HTERT RPE-1 (cell line): ENCODE data around the gene MRPL40.
"Not testable (repeated sequence)": the region's sequence is repeated elsewhere in the genome, so short reads cannot be mapped to it uniquely, and the experiment has no call there.

ENCODE experiments used
- in situ Hi-C: fragments of 300-500 bp; cut with MboI; formaldehyde crosslinking; loops from 4 replicates; pipeline ENCODE4 v1.14.3; 2020; ENCODE audit warnings: low sequenced_read_pairs

MRPL40 gene

DNA sequence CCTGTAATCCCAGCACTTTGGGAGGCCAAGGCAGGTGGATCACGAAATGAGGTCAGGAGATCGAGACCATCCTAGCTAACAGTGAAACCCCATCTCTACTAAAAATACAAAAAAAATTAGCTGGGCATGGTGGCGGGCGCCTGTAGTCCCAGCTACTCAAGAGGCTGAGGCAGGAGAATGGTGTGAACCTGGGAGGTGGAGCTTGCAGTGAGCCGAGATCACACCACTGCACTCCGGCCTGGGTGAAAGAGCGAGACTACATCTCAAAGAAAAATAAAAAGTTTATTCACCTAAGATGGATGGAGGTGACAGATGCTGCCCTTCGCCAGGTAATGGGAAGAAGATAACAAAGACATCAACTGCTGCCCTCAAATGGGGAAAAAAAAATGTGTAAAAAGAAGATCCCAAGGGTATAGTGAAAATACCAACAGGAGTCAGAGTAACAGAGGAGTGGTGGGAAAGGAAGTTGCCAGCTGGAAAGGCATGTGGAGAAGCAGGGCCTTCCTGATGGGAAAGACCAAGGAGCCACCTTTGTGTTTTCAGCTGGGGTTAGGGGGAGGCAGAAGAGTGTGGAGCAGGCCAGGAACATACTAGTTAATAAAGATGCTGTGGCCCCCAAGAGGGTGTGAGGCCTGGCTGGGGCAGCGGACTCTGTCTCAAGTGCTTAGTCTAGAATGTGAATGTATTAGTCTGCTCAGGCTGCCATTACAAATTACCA, 4.3 kb downstream of the MRPL40 start:
- in situ Hi-C loops: not testable (repeated sequence)

DNA sequence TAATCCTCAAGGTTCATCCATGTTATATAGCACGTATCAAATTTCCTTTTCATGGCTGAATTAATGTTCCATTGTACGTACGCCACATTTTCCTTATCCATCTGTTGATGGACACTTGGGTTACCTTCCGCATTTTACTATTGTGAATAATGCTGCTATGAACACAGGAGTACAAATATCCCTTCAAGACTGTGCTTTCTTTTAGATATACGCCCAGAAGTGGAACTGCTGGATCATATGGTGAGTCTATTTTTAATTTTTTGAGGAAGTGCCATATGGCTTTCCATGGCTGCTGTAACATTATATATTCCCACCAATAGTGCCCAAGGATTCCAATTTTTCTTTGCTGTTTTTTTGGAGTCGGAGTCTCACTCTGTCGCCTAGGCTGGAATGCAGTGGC, 6.0 kb downstream of the MRPL40 start:
- in situ Hi-C loops: no loop called here

DNA sequence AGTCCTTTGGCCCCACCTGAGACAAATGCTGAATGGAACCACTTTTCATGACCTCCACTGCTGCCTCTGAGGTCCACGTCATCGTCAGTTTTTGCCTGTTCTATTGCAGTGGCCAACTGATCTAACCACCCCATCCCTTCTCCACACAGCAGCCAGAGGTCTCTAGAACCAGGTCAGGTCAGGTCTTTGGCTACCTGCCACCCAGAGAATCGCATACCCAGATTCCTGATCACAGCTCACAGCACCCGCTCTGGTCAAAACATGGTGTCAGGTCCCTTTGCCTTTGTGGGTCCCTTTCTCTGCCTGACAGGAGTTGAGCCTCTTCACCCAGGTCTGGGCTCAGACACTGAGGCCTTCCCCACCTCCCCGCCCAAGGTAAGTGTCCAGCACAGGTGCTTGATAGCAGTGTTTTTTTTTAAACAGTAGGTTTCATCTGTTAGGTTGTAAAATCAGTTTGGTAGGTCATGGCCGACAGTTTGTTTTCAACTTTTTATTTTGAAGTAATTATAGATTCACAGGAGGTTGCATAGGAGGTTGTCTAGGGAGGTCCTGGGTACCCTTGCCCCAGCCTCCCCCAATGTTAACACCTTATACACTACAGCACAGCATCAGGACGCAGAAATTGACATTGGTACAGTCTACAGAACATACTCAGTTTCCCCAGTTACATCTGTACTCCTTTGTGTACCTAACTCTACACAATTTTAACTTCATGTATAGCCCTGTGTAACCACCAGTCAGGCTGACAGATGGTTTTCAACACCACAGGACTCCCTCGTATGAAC, 8.3 kb downstream of the MRPL40 start:
- in situ Hi-C loops: no loop called here

DNA sequence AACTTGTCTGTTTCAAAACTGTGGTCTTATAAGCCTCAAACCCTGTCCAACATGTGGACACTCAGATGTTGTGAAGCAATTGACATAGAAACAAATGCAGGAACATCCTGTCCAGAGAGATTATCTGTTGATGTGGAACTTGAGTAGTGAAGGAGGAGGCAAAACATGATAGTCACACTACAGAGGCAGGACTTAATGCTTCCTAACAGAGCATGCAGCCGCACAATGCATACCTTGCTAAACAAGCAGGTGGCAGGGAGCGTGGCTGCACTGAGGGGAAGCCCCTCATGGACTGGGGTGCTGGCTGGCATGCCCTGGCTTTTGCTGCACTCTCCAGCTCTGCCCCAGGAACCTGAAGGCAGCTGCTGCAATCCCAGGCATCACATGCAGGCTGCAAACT, 9.8 kb downstream of the MRPL40 start:
- in situ Hi-C loops: no loop called here

DNA sequence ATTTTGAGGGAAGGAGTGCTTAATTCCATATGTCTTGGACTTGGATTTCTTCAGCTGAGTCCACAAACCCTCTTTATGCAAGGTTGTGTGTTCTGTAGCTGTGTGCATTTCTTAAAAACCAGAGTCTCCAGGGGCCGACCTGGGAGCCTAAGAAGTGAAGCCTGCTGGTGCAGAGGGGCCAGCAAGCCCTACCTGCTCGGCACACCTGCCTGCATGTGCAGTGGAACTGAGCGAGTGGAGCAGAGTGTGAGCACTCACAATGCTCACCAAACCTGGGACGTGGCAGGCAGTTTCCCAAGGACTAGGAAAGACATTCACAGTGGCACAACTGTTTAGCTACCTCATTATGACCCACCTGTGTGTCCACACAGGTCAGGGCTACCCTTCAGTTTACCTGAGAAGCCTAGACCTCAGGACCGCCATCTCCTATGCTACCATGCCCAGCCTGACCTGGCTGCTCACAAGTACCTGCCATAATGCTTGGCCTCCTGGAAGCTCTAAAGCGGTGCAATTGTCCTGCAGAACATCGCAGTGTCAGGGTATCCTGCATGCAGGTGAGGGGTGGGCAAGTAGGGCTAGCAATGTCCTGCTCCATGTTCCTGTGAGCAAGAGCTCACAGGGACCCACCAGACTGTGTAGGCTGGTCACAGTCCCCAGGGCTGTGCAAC, 11.3 kb downstream of the MRPL40 start:
- in situ Hi-C loops: no loop called here

DNA sequence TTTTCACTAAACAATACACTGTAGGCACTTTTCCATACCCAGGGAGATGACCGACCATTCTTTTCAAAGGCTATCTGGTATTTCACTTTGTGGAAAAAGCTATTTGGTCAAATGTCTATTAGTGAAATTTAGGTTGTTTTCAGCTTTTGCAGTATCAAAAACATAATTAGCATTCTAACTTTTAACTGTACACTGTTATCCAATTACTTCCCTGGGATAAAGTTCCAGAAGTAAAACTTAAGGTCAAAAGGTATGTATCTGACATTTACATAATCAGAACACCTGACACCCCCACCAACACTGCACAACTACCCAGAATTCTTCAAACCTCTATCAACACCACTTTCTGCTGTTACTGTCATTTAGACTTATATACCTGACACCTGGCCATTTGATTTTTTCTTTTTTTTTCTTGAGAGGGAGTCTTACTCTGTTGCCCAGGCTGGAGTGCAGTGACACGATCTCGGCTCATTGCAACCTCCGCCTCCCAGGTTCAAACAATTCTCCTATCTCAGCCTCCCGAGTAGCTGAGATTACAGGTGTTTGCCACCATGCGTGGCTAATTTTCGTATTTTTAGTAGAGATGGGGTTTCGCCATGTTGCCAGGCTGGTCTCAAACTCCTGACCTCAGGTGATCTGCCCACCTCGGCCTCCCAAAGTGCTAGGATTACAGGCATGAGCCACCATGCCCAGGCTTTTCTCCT, 13.1 kb downstream of the MRPL40 start:
- in situ Hi-C loops: not testable (repeated sequence)

DNA sequence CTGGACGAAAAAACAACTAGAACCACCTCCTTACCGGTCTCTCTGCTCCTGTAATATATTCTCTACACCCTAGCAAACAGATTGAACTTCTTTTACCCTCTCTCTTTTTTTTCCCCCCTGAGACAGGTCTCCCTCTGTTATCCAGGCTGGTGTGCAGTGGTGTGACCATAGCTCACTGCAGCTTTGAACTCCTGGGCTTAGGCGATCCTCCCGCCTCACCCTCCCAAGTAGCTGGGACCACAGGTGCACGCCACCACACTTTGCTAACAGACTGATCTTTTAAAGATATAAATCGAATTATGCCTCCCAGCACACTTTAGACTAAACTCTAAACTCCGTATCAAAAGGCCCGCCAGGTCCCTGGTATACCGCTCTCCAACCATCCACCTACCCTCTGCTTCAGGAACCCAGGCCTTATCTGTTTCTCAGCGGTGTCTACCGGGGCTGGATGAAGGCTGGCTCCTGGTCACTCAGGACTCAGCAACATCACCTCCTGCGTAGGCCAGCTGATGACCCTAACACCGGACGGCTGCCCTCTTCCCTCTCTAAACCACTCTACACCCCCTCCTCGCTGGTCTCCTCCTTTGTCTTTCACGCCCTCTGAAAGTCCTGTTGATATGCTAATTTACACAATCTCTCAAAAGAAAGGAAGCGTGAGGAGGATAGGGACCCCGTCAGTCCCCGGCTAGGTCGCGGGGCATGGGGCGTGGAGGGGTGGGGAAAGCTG, 14.4 kb downstream of the MRPL40 start:
- in situ Hi-C loops: no loop called here

DNA sequence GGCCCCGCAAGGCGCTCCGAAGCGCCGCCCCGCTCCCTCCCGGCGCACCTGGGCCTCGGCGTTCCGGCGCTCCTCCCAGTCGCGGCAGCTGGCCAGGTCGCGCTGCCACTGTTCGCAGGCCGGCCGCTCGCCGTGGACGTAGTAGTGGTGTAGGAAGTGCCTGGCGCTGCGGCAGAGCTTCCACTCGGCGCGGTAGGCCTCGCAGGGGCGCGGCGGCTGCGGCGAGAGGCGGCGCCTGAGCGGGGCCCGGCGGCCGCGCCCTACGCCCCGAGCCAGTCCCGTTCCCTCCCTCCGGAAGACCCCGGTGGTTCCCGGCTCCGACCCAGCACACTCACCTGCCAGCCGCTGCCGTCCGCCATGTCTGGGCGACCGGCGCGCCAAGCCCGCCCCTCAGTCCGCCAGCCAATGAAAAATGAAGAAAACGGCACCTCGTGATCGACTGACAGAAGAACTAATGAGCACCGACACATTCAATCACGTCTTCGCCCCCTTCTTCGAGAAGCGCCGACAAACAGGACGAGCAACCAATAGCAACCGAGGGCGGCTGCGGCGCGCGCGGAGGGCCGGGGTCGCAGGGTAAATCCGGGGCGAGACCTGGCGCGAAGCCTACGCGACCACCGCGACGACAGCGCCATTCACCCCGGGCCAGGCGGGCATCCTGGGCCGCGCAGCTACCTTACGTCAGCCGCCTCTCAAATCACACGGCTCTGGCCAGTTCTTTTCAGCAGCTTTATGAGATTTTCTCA, 15.2 kb downstream of the MRPL40 start, which contains the start of gene C22orf39:
TSS of gene C22orf39 (minus strand) at position 382 of the 746 bp plus-strand sequence. CDS start at position 359, 23 bp downstream.
- in situ Hi-C loops: no loop called here

DNA sequence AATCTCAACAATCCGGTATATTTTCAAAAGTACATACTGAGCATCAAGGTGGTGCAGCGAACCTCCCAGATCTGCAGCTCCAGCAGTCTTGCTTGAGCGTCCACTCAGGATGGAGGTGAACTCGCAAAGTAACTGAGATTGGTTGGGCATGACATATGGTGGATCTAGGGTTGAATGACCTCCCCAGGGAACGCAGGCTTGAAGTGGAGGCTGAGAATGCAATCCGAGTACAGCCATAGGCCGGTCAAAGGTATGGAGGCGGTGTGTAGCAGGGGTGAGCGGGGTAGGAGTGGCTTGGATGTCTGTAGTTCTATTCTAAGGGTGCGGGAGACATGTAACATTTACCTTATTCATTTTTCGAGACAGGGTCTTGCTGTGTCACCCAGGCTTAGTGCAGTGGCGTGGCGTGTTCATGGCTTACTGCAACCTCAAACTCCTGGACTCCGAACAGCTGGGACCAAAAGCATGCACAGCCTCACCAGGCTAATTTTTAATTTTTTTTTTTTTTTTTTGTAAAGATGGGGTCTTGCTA, 15.8 kb downstream of the MRPL40 start:
- in situ Hi-C loops: no loop called here

DNA sequence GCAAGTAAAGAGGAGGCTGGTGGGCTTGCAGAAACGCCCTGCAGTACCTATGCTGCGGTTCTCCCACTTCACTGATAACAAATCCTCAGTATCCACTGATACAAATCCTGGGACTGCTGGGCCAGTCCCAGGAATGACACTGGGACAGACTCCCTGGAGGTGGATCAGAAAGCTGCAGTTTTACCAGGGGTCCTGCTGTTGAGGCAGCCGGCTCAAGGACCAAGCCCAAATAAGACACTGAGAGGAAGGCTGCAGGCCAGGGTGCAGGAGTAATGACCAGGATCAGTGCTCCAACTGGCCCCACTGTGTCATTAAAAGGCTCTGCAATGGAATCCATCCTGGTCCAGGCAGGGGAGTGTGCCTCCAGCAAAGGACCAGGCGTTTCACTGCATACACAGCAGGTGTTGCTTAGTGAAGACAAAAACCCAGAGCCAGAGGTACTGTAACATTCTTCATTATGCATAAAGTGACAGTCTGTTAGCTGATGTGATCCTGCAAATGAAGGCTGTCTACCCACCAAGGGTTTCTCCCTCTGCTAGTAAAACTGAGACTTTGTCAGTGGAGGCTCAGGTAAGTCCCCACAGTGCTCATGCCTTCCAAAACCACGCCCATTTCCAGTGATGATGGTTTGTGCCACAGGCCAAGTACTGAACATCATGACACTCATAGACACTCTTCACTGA, 16.5 kb downstream of the MRPL40 start:
- in situ Hi-C loops: no loop called here

DNA sequence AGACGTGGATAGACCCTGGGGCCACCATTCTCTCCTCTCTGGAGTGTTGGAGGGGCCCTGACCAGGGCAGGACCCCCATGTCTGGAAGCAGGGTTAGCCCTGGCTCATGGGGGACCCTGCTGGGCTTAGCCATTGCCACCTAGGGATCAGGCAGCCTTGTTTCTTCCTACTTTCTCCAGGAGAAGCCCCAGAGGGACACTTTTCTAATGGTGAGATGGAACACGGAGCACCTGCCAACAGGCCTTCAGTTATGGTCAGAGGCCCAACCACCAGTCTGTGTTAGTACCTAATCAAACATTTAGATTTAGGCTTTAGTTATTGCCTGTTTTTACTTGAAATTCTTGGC, 17.1 kb downstream of the MRPL40 start:
- in situ Hi-C loops: no loop called here

DNA sequence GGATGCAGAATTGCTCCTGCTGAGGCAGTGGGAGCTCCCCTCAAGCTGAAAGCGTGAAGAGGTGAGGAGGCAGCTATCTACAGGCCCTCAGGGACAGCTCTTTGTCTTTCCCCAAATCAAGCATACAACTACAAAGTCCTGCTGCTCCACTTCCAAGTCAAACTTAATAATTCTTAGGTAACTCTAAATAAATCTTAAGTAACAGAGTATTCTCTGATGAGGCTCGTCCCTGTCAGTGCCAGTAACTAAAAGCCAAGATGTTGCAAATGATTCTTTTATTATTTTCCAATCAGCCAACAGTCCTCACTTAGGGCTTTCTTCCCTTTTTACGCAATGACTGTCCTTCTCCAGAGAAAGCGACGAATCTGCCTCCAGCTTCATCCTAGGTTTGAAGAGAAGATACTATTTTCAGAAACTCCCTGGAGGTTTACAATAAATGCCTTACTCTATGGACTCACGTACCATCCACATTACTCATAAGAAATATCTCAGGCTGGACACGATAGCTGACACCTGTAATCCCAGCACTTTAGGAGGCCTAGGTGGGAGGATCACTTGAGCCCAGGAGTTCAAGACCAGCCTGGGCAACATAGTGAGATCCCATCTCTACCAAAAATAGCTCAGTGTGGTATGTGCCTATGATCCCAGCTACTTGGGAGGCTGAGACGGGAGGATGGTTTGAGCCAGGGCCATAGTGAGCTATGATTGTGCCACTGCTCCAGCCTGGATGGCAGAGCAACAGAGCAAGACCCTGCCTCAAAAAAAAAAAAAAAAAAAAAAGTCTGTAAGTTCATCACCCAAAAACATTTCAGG, 18.2 kb downstream of the MRPL40 start:
- in situ Hi-C loops: no loop called here

DNA sequence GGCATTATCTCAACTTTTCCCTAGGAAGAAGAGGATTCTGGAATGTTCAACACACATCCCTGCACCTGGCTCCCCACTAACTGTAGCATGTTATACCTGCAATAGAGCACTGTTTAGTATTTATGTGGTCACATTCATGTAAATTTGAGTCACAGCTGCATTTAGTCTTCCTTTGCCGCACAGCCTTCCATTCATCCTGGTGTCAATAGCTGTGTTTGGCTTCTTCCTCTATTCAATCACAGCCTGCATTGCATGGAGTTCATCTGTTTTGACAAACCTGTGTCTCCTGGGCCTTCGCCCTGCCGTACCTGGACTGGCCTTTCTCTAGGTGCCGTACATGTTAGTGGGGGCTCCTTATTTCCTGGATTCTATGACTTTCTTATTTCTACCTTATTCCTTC, 19.2 kb downstream of the MRPL40 start:
- in situ Hi-C loops: no loop called here

DNA sequence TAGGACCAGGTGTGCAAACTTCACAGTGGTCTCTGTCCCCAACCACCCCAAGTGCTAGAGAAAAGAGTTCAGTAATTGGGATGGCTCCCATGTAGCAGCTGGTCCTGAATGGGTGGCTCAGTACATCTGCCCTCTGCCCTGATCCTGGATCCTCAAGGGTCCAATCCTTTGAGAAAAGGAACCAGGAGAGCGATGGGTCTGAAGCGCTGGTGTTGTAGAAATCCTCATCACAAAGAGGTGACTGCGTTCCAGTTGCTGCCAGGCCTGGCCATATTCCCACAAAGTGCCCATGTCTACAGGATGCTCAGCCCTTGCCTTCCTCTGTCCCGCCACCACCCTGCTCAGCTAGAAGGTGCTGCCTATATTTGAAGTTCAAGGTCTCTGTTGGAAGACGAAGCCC, 21.4 kb downstream of the MRPL40 start:
- in situ Hi-C loops: no loop called here

DNA sequence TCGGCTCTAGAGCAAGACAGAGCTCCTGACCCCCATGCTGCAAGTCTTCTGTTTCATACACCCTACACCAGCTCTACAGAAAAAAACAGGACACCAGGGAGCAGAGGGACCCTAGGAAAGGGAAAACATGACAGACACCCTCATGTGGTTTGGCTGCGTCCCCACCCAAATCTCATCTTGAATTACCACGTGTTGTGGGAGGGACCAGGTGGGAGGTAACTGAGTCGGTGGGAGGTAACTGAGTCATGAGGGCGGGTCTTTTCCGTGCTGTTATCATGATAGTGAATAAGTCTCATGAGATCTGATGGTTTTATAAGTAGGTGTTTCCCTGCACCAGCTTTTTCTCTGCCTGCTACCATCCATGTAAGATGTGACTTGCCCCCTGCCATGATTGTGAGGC, 21.8 kb downstream of the MRPL40 start:
- in situ Hi-C loops: no loop called here

DNA sequence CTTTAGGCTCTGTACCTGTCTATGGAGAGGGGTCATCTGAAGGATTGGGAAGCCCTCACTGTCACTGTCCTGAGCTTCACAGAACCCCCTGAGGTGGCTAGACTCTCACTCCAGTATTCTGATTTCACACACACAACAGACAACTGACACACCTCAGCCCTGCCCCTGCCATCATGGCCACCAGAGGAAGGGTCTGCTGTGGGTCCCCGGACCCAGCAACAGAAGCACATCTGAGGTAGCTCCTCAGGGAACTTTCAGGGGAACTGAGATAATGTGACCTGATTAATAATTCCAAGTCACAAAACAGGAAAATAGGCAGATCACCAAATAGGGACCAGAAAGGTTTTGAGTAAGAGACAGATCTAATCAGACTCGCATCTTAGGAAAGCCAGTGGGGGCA, 22.7 kb downstream of the MRPL40 start:
- in situ Hi-C loops: no loop called here

DNA sequence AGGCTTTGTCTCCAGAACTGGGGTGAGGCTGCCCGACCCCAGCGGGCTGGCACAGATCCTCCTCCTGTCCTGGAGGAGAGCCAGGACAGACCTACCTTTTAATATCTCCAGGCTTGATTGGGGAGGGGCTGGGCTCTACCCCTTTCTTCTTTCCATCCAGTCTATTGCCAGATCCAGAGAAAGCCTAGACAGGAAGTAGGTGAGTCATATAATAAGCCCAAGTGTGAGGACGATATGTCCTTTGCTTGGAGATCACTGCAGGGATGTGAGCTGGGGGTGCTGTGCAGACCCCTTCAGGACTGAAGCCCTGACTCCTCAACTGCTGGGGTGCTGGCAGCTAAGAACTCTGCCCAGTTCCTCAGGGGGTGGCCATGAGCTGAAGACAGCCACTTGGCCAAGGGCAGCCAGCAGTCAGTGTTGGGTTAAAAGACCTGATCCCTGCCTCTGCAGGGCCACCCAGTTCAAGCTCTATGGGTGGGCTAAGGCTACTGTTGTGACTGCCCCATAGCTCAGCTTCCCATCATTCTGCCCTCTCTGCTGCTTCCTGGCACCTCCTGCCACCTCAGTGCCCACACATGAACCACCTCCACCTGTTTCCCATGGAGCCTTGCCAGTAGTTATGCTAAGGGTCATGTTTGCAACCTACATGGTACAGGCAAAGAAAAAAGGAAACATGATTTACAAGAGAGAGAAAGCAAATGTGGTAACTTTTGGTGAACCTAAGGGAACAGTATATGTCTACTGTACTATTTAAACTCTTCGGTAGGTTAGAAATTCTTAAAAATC, 23.4 kb downstream of the MRPL40 start:
- in situ Hi-C loops: no loop called here

DNA sequence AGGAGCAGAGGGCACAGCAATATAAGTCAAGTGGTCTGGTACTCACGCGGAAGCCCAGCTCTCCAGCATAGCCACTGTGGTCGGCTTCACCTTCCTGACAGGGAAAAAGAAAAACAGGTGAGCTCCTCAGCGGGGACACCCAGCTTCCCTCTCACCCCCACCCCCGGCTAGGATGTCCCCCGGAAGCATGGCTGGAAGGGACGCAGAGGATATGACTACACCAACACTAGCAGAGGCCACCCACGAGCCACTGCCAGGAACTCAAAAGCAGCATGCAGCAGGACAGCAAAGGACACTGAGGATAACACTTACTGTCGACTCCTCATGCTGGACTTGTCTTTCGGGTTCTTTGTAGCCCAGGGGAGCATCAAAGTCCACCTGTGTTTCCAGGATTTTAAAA, 24.2 kb downstream of the MRPL40 start:
- in situ Hi-C loops: no loop called here
